ENCODE data around the gene SCAP.

DNA sequence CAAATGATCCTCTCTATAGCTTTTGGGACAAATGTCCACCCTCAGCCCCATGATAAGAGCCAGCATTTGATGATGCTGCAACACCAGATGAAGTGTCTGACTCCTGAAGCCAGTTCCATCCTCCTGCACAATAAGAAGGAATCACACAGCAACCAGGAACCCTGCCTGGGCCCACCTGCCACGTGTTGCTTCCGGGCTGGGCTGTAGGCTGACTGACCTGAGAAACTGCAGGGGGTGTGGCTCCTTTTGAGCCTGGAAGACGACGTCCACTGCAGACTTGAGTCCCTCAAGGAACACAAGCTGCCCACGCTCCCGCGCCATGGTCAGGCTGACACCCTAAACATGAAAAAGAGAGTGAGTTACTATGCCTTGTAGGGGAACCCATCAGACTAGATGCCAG lies 28.4 kb upstream of the SCAP start:
- no peak for TF ChIP-seq GATA2 (IDR thresholded peaks at IDR 0.05; ENCODE audit: low read depth, low read length)
- no peak for TF ChIP-seq GATA3 (IDR thresholded peaks at IDR 0.05; ENCODE audit: low read depth, low read length)

Data from SH-SY5Y (cell line).